OCI-LY7 (cell line): ENCODE measurements around the gene GPRC5A. TPM values are rescaled to one million over a fixed set of nuclear protein-coding genes. Genes with fewer than 3 reads are reported as not detected.

Experiments
- BruUV-seq: library from RNA; stranded (reverse); fragments of 400-500 nt; replicated peaks from 2 replicates; lab custom pipeline; 2021; lab: Mats Ljungman, UMichigan
- CTCF ChIA-PET: fragments of 300-600 bp; sonication (Branson Sonifier 250); formaldehyde crosslinking; loops from one replicate; lab custom pipeline; 2022; ENCODE audit warnings: antibody characterized with exemption; ENCODE audit not compliant: unreplicated experiment; lab: Charles Lee
- POLR2A ChIA-PET: fragments of 300-600 bp; sonication (Branson Sonifier 250); formaldehyde crosslinking; loops from one replicate; lab custom pipeline; 2022; ENCODE audit warnings: antibody characterized with exemption; lab: Charles Lee
- DNase-seq: peaks from one replicate; pipeline ENCODE4 v3.0.0-alpha.2; 2015; ENCODE audit warnings: low spot score
- H2AFZ ChIP-seq: fragments of 200-600 bp; sonication (generic), shearing (Covaris generic); 2 replicates; pipeline ENCODE4 v1.6.1; 2014; ENCODE audit warnings: mild to moderate bottlenecking, antibody characterized with exemption, low read length, moderate library complexity
- H3K27ac ChIP-seq: fragments of 200-600 bp; sonication (generic); 2 replicates; pipeline ENCODE4 v1.5.1; 2014; ENCODE audit warnings: mixed run types, low read depth, mild to moderate bottlenecking, moderate library complexity, low read length, inconsistent platforms; ENCODE audit not compliant: poor library complexity, severe bottlenecking
- H3K36me3 ChIP-seq: fragments of 200-600 bp; sonication (generic); 2 replicates; pipeline ENCODE4 v1.6.1; 2014; ENCODE audit warnings: mild to moderate bottlenecking, antibody characterized with exemption, low read length, moderate library complexity, mixed read lengths; ENCODE audit not compliant: insufficient read depth
- H3K4me1 ChIP-seq: fragments of 200-600 bp; sonication (generic); 2 replicates; pipeline ENCODE4 v1.5.1; 2014; ENCODE audit warnings: mild to moderate bottlenecking, low read length; ENCODE audit not compliant: insufficient read depth, poor library complexity, severe bottlenecking
- H3K4me2 ChIP-seq: fragments of 200-600 bp; sonication (generic); 2 replicates; pipeline ENCODE4 v1.6.1; 2014; ENCODE audit warnings: mild to moderate bottlenecking, low read length
- H3K4me3 ChIP-seq: fragments of 200-600 bp; sonication (generic); 2 replicates; pipeline ENCODE4 v1.5.1; 2014; ENCODE audit warnings: mild to moderate bottlenecking, low read depth, low read length; ENCODE audit not compliant: poor library complexity, severe bottlenecking
- H3K79me2 ChIP-seq: fragments of 200-600 bp; sonication (generic); 2 replicates; pipeline ENCODE4 v1.6.1; 2016; ENCODE audit warnings: low read depth, mild to moderate bottlenecking, low read length, moderate library complexity, mixed read lengths; ENCODE audit not compliant: insufficient read depth
- H3K9me2 ChIP-seq: fragments of 200-600 bp; sonication (generic); 2 replicates; pipeline ENCODE4 v1.6.1; 2016; ENCODE audit warnings: mild to moderate bottlenecking, low read length, mixed read lengths; ENCODE audit not compliant: insufficient read depth
- H3K9me3 ChIP-seq: fragments of 200-600 bp; sonication (generic); 2 replicates; pipeline ENCODE4 v1.6.1; 2014; ENCODE audit warnings: mild to moderate bottlenecking, mixed run types, low read length, mixed read lengths
- H4K20me1 ChIP-seq: fragments of 200-600 bp; sonication (generic); 2 replicates; pipeline ENCODE4 v1.6.1; 2014; ENCODE audit warnings: mild to moderate bottlenecking, antibody characterized with exemption, low read length, moderate library complexity, mixed read lengths; ENCODE audit not compliant: insufficient read depth
- EZH2phosphoT487 ChIP-seq: fragments of 200-600 bp; sonication (generic); IDR thresholded peaks from 2 replicates; pipeline ENCODE4 v1.6.1; 2018; ENCODE audit warnings: low read depth, borderline replicate concordance, mild to moderate bottlenecking, mixed run types, antibody characterized with exemption, low read length, moderate library complexity, mixed read lengths
- intact Hi-C: fragments of 100-400 bp; cut with micrococcal nuclease; formaldehyde crosslinking; loops from one replicate; pipeline ENCODE4 v1.10.0; 2022; ENCODE audit not compliant: unreplicated experiment
- total RNA-seq, 2 experiments: library from RNA; depleted of rRNA in 1 of 2; stranded (reverse); fragments of >200 nt in 1 of 2; shearing (Covaris generic) in 1 of 2; gene quantifications; 2 replicates each; pipeline ENCODE4 v1.2.3, GENCODE V29; 2014 to 2022
- TF ChIP-seq, protein P1 (sequence below): fragments of 200-600 bp; sonication (generic); conservative IDR thresholded peaks from 2 replicates; pipeline ENCODE4 v1.5.1; 2014; ENCODE audit warnings: mild to moderate bottlenecking, antibody characterized with exemption, low read length, moderate library complexity, mixed read lengths

Gene GPRC5A
- total RNA-seq, 2 experiments from 2014 or later: 0.25 TPM; not detected in 1

DNA sequence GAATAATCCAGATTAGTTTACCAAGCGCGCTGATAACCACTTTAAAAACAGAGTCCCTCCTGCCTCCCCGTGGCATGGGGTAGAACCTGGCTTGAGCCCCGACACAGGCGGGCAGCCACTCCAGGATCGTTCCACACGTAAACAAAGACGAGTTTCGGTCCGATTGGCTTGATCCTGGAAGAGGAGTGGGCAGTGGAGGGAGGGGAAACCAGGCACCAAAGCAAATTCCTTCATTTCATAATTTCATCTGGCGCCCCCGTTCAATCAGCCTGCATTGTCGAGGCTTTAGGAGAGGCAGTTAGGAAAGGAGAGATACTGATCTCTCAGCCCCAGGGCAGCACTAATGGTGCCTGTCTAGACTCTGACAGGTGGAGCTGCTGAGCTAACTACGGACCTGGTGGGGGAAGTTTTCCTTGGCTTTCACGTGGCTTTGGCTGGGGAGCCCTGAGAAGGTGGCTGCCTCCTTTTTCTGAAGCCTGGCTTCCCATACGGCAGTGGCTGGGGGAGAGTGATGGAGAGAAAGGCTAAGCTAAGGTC is 751 bp upstream of the GPRC5A start:
- POLR2A ChIA-PET: no interaction called here
- no peak for DNase-seq
- no peak overlapping the region for H3K27ac ChIP-seq
- no peak overlapping the region for H3K4me2 ChIP-seq
- no peaks in the 10 kb centered on the region for H3K4me1 ChIP-seq
- CTCF ChIA-PET: no interaction called here
- no peaks in the 10 kb centered on the region for H3K36me3 ChIP-seq
- H3K9me3 ChIP-seq: no peaks in the 10 kb centered on the region
- no peak overlapping the region for H3K4me3 ChIP-seq
- H3K9me2 ChIP-seq: no peaks in the 10 kb centered on the region
- no peaks in the 10 kb centered on the region for H3K79me2 ChIP-seq
- no peaks in the 10 kb centered on the region for H4K20me1 ChIP-seq
- BruUV-seq: no TSS peak
- no peak overlapping the region for H2AFZ ChIP-seq
- intact Hi-C loops: no loop called here
- TF ChIP-seq EZH2phosphoT487: no peak
- TF ChIP-seq, protein P1, sequence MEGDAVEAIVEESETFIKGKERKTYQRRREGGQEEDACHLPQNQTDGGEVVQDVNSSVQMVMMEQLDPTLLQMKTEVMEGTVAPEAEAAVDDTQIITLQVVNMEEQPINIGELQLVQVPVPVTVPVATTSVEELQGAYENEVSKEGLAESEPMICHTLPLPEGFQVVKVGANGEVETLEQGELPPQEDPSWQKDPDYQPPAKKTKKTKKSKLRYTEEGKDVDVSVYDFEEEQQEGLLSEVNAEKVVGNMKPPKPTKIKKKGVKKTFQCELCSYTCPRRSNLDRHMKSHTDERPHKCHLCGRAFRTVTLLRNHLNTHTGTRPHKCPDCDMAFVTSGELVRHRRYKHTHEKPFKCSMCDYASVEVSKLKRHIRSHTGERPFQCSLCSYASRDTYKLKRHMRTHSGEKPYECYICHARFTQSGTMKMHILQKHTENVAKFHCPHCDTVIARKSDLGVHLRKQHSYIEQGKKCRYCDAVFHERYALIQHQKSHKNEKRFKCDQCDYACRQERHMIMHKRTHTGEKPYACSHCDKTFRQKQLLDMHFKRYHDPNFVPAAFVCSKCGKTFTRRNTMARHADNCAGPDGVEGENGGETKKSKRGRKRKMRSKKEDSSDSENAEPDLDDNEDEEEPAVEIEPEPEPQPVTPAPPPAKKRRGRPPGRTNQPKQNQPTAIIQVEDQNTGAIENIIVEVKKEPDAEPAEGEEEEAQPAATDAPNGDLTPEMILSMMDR: no peak

DNA sequence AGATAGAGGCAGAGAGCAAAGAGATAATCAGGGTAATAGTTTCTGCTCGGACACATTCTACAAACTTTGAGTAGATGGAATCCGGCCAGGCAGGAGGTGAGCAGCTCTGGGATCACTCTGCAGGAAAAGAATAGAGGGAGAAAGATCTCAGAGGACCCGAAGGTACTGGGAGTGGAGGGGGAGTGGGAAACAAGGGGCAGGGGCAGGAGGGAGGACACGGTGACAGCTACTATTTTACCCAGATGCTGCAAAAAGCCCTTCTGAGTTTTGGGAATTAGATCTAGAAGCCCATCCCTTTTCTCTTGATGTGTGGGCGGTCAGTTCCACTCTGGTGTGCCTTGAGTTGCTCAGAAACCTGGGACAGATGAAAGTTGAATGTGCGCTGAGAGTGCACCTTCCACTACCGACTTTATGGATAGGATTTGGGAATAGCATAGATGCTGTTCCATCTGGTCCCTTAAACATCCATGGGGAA is 556 bp downstream of the GPRC5A start:
- intact Hi-C loops: no loop called here
- Histone ChIP-seq H3K79me2 (no peaks in the 10 kb centered on the region), H3K36me3 (no peaks in the 10 kb centered on the region), H3K9me2 (no peaks in the 10 kb centered on the region), H3K4me1 (no peaks in the 10 kb centered on the region), H3K9me3 (no peaks in the 10 kb centered on the region), H3K4me2 (no peak overlapping the region), H3K4me3 (no peak overlapping the region), H4K20me1 (no peaks in the 10 kb centered on the region), H2AFZ (no peak overlapping the region), H3K27ac (no peak overlapping the region)
- POLR2A ChIA-PET: interaction anchor here (1.1 kb wide), 1 partner anchor 13 kb away, joined by 3 read pairs; no protein-coding TSS in a partner anchor
- DNase-seq: no peak
- BruUV-seq: no TSS peak
- no peak for TF ChIP-seq EZH2phosphoT487
- TF ChIP-seq, protein P1: no peak
- CTCF ChIA-PET: no interaction called here

DNA sequence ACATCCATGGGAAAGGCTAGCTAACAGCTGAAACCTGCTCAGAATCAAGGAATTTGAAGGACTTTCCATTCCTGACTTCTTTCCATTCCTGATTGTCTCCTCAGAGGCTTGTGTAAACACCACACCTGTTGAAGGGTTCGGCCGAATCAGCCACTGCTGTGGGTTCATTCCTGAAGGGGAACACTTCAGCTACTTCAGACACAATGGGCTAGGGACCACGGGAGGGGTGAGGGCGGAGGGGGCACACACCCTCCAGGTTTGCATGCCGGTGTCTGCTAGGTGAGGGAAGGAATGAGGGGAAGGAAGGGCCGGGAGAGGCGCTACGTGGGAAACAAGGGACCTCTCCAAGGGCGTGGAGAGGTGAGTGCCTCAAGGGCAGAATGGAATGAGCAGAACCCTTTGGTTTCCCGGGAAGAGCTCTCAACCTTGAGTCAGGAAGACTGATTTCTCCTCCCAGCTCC is 1.3 kb downstream of the GPRC5A start:
- DNase-seq: no peak

More for the DNA sequence above, 1.3 kb downstream of the GPRC5A start:
- BruUV-seq: no TSS peak
- H3K4me2 ChIP-seq: no peak overlapping the region
- H2AFZ ChIP-seq: no peak overlapping the region
- no peaks in the 10 kb centered on the region for H4K20me1 ChIP-seq
- no peak for TF ChIP-seq EZH2phosphoT487
- TF ChIP-seq, protein P1: no peak
- no peaks in the 10 kb centered on the region for H3K36me3 ChIP-seq
- H3K4me3 ChIP-seq: no peak overlapping the region
- H3K9me2 ChIP-seq: no peaks in the 10 kb centered on the region
- H3K27ac ChIP-seq: no peak overlapping the region
- CTCF ChIA-PET: no interaction called here
- no peaks in the 10 kb centered on the region for H3K9me3 ChIP-seq
- POLR2A ChIA-PET: no interaction called here
- H3K79me2 ChIP-seq: no peaks in the 10 kb centered on the region
- H3K4me1 ChIP-seq: no peaks in the 10 kb centered on the region
- intact Hi-C loops: no loop called here
